HFFc6 (cell line): ENCODE data around the gene MTG2. TPM values are rescaled to one million over a fixed set of nuclear protein-coding genes. Genes with fewer than 3 reads are reported as not detected.

Experiments
- DNase-seq: peaks from one replicate; pipeline ENCODE4 v3.0.0-alpha.2; 2018
- H3K27ac Mint-ChIP-seq: 2 replicates; pipeline ENCODE4 v1.8.0; 2020; ENCODE audit warnings: mild to moderate bottlenecking, mixed read lengths
- H3K27me3 Mint-ChIP-seq: 2 replicates; pipeline ENCODE4 v1.8.0; 2021; ENCODE audit warnings: mild to moderate bottlenecking, moderate library complexity, mixed read lengths; ENCODE audit not compliant: insufficient read depth
- H3K36me3 Mint-ChIP-seq: 2 replicates; pipeline ENCODE4 v1.8.0; 2021; ENCODE audit warnings: low read depth, mixed read lengths
- H3K4me1 Mint-ChIP-seq: 2 replicates; pipeline ENCODE4 v1.8.0; 2020; ENCODE audit warnings: low read depth, mixed read lengths
- H3K4me3 Mint-ChIP-seq: 2 replicates; pipeline ENCODE4 v1.8.0; 2020; ENCODE audit warnings: mild to moderate bottlenecking, moderate library complexity, mixed read lengths
- H3K9me3 Mint-ChIP-seq: 2 replicates; pipeline ENCODE4 v1.8.0; 2020; ENCODE audit warnings: mild to moderate bottlenecking, mixed read lengths
- CTCF ChIP-seq: fragments of 200-600 bp; sonication (generic); IDR thresholded peaks from 2 replicates; pipeline ENCODE4 v1.5.0; 2021; ENCODE audit warnings: antibody characterized with exemption, mild to moderate bottlenecking
- total RNA-seq, 6 experiments: library from RNA; stranded (reverse); fragmentation: NEBNext Ultra II Directional; extraction: Animal tissue kit (Norgen Biotek cat#: 25700); gene quantifications; 2 replicates in 1 of 6; 3 replicates in 5 of 6; pipeline ENCODE4 v1.2.3, GENCODE V29; 2021

MTG2 gene
- total RNA-seq, 6 experiments from 2014 or later: 27.9 to 33.8 (median 30.2) TPM

- Mint-ChIP-seq H3K27me3 (no peaks in the 10 kb centered on the region), H3K4me1 (peaks cover 15% of the 10 kb centered on the region), H3K9me3 (no peaks in the 10 kb centered on the region), H3K27ac (no peak overlapping the region), H3K36me3 (peaks cover 13% of the 10 kb centered on the region), H3K4me3 (no peak overlapping the region)
- no peak for TF ChIP-seq CTCF
- DNase-seq: no peak
These were observed 8.0 kb downstream of the MTG2 start for GRCh38 chr20:62190639-62191411.

DNA sequence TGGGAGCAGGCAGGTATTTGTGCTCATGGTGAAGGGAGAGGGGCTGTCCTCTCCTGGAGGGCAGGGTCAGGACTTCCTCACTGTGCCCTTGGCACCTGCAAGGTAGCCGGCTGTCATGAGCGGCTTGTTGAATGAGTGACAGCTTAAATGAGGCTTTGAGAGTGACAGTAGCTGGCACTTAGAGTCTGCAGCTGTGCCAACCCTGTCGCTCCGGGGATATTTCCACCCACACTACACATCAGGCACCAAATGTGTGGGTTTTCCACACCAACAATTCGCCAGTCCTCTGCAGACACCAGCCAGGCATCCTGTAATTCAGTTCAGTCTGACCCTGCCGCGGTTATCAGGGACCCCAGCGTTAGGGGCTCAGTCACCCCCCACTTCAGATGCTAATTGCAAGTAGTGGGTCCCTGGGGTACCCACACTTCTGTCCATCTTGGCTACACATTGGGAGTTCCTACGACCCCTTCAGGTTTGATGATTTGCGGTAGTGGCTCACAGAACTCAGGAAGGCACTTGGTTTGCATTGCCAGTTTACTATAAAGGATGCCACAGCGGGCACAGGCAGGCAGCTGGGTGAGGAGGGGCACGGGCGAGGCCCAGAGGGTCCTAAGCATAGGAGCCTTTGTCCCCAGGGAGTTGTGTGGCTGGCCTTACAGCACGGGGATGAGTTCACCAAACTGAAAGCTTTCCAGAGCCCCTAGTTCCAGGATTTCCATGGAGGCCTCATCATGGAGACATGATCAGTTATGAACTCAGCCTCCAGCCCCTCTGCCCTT, 9.1 kb downstream of the MTG2 start:
- peaks cover 13% of the 10 kb centered on the region for H3K36me3 Mint-ChIP-seq
- peaks cover 10% of the 10 kb centered on the region for H3K4me1 Mint-ChIP-seq
- no peak for TF ChIP-seq CTCF
- H3K9me3 Mint-ChIP-seq: no peaks in the 10 kb centered on the region
- no peaks in the 10 kb centered on the region for H3K27me3 Mint-ChIP-seq
- H3K4me3 Mint-ChIP-seq: no peak overlapping the region
- no peak for DNase-seq
- H3K27ac Mint-ChIP-seq: no peak overlapping the region

DNA sequence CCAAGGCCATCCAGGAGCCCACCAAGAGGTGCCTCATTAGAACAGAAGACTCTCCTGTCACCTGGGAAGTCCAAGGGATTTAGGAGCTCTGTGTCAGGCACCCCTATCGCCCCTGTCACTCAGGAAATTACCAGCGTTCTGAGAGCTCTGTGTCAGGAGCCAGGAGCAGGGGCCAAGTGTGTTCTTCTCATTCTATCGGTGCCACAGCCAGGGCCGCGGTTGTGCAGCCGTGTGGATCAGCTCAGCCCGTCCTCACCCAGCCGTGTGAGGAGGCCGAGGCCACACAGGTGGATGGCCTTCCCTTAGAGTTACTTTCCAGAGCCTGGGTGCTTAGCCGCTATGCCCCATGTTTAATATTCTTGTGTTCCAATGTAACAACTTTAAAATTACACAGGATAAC, 9.8 kb downstream of the MTG2 start:
- H3K27me3 Mint-ChIP-seq: no peaks in the 10 kb centered on the region
- peaks cover 13% of the 10 kb centered on the region for H3K36me3 Mint-ChIP-seq
- peaks cover 3% of the 10 kb centered on the region for H3K4me1 Mint-ChIP-seq
- H3K9me3 Mint-ChIP-seq: no peaks in the 10 kb centered on the region
- TF ChIP-seq CTCF: no peak
- no peak overlapping the region for H3K4me3 Mint-ChIP-seq
- no peak for DNase-seq
- H3K27ac Mint-ChIP-seq: no peak overlapping the region

- H3K27me3 Mint-ChIP-seq: no peaks in the 10 kb centered on the region
- H3K4me1 Mint-ChIP-seq: no peaks in the 10 kb centered on the region
- no peak overlapping the region for H3K27ac Mint-ChIP-seq
- TF ChIP-seq CTCF: no peak
- no peaks in the 10 kb centered on the region for H3K9me3 Mint-ChIP-seq
- no peak overlapping the region for H3K4me3 Mint-ChIP-seq
- H3K36me3 Mint-ChIP-seq: peaks cover 13% of the 10 kb centered on the region
- DNase-seq: no peak
These were observed 10.5 kb downstream of the MTG2 start for GRCh38 chr20:62193079-62194025.

DNA sequence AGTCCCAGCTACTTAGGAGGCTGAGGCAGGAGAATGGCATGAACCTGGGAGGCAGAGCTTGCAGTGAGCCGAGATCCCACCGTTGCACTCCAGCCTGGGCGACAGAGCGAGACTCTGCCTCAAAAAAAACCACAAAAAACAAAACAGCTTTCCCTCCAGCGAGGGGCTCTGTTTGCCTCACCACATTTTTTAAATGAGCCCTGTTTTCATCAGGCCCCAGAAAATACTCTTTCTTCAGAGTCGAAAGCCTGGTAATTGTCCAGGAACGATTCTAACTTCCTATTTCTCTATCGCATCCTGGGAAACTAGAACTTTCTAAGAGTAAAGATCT, 12.2 kb downstream of the MTG2 start:
- TF ChIP-seq CTCF: no peak
- H3K4me3 Mint-ChIP-seq: no peak overlapping the region
- no peaks in the 10 kb centered on the region for H3K9me3 Mint-ChIP-seq
- H3K27me3 Mint-ChIP-seq: no peaks in the 10 kb centered on the region
- peaks cover 21% of the 10 kb centered on the region for H3K36me3 Mint-ChIP-seq
- DNase-seq: no peak
- H3K4me1 Mint-ChIP-seq: no peaks in the 10 kb centered on the region
- H3K27ac Mint-ChIP-seq: no peak overlapping the region
